Motor neuron (in vitro differentiated cells): ENCODE measurements around the gene AHNAK2. TPM values are rescaled to one million over a fixed set of nuclear protein-coding genes. Genes with fewer than 3 reads are reported as not detected.

Source experiments
- ATAC-seq, 8 experiments: fragments of 200-7000 bp; cut with Tn5 transposase; replicated peaks in 6 of 8; 2 replicates each; pipeline ENCODE4 v1.8.0; 2021; ENCODE audit warnings: mild to moderate bottlenecking in 8 of 8, moderate library complexity in 8 of 8
- H3K27ac ChIP-seq, 2 donors: fragments of 250-450 bp; sonication (Bioruptor Pico); 2 replicates each; pipeline ENCODE4 v1.9.0; 2021; ENCODE audit warnings: antibody characterized with exemption in 2 of 2, mild to moderate bottlenecking in 2 of 2, moderate library complexity in 1 of 2
- H3K4me1 ChIP-seq, 2 donors: fragments of 250-450 bp; sonication (Bioruptor Pico); replicated peaks in 1 of 2; 2 replicates each; pipeline ENCODE4 v1.6.1; 2021; ENCODE audit warnings: antibody characterized with exemption in 2 of 2, mild to moderate bottlenecking in 2 of 2, moderate library complexity in 1 of 2
- H3K4me3 ChIP-seq, 5 donors: fragments of 250-450 bp; sonication (Bioruptor Pico); 2 replicates each; pipeline ENCODE4 v1.9.0; 2021; ENCODE audit warnings: antibody characterized with exemption in 5 of 5, mild to moderate bottlenecking in 5 of 5, moderate library complexity in 4 of 5
- WGBS, 10 experiments: fragments of 450-650 bp; shearing (Covaris generic); methylation state at CpG; one replicate each; pipeline ENCODE4 v1.0.0; 2022; 5-methylcytosine and 5-hydroxymethylcytosine counted together
- in situ Hi-C, 9 experiments: fragments of 400-800 bp; cut with MboI; loops; one replicate each; pipeline ENCODE4 v1.15.0; 2021; ENCODE audit warnings: low sequenced_read_pairs in 9 of 9, low pct_unique_long_range_greater_than_20kb in 2 of 9; ENCODE audit not compliant: unreplicated experiment in 9 of 9
- total RNA-seq, 8 experiments: library from RNA; unstranded; fragments of 300-600 nt; gene quantifications; 2 replicates each; pipeline versions ENCODE4 v1.2.3 to v1.2.4, GENCODE V29; 2022

The AHNAK2 gene
- total RNA-seq, 8 experiments from 2014 or later, result 1.1 to 34.2 (median 1.5) TPM

DNA sequence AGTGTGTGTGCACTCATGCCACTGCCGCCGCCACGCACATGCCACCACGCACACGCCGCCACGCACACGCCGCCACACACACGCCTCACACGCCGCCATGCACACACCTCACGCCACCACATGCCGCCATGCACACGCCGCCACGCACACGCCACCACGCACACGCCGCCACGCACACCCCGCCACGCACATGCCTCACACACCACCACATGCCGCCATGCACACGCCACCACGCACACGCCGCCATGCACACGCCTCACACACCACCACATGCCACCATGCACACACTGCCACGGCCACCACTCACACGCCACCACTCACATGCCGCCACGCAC, 13.7 kb upstream of the AHNAK2 start:
- no peak for ATAC-seq
- Histone ChIP-seq H3K27ac (no peak overlapping the region), H3K4me3 (no peak overlapping the region), H3K4me1 (peaks cover 4 to 9% of the 10 kb centered on the region in 2 donors)
- in situ Hi-C loops, result no loop called here
- WGBS, 10 experiments, result 90% methylated on average over 2 of the region's 34 CpGs; no CpG with 5 or more reads in 9 of the 10 experiments

DNA sequence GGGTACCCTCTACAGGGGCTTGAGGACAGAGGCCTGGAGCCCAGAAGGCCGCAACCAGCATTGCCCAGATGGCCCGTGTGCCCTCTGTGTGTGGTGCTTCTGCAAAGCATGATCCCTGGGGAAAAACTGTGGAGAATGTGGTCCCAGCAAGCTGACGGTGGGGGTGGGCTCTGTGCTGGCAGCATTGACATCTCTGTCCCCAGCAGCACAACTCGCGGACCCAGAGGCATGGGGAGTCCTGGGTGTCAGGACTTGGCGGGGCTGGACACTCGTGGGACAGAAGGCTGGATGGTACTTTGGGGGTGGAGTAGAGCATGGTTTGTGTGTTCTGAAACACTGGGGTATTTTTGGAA, 11.8 kb upstream of the AHNAK2 start:
- 70 to 91% (median 83%) methylated on average over 2 to 4 of the region's 7 CpGs; no CpG with 5 or more reads in 6 of the 10 experiments for WGBS, 10 experiments
- ATAC-seq, result no peak
- in situ Hi-C loops, result no loop called here
- Histone ChIP-seq H3K27ac (no peak overlapping the region), H3K4me3 (no peak overlapping the region), H3K4me1 (peaks cover 13 to 14% of the 10 kb centered on the region in 2 donors)

DNA sequence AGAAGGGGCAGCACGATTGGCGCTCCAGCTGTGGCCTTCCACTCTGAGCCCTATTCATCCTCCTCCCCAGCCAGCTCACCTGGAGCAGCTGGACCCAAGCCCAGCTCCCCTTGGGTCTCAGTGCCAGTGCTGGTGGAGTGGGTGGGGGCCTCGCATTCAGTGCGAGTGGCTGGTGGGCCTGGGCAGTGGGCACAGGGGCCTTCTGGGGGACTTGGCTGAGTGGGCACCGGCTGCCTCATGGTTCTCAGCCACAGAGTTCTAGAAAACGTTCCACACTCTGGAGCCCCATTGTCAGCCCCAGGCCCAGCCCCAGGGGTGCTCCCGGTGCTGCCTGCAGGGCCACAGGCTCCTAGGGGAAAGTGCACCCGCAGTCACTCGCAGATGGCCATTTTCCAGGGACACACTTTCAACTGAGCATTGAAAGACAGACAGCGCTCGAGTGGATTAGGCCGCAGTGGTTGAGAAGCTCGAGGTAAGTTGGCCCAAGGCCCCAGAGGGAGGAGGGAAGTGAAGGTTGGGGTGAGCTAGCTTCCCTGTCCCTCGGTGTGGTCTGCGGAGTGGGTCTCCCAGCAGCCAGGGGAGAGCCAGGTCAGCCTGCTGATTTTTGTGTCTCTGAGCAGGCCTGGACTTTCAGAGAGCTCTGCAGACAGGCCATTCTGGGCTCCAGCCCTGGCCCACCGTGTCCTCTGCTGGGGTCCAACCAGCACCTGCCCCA, 11.2 kb upstream of the AHNAK2 start:
- 70 to 100% (median 93%) methylated on average over 1 to 7 of the region's 16 CpGs; no CpG with 5 or more reads in 6 of the 10 experiments for WGBS, 10 experiments
- no peak overlapping the region for H3K4me3 ChIP-seq
- in situ Hi-C loops, result no loop called here
- no peak for ATAC-seq
- H3K27ac ChIP-seq, result no peak overlapping the region
- H3K4me1 ChIP-seq, result peaks cover 14% of the 10 kb centered on the region in 2 donors

DNA sequence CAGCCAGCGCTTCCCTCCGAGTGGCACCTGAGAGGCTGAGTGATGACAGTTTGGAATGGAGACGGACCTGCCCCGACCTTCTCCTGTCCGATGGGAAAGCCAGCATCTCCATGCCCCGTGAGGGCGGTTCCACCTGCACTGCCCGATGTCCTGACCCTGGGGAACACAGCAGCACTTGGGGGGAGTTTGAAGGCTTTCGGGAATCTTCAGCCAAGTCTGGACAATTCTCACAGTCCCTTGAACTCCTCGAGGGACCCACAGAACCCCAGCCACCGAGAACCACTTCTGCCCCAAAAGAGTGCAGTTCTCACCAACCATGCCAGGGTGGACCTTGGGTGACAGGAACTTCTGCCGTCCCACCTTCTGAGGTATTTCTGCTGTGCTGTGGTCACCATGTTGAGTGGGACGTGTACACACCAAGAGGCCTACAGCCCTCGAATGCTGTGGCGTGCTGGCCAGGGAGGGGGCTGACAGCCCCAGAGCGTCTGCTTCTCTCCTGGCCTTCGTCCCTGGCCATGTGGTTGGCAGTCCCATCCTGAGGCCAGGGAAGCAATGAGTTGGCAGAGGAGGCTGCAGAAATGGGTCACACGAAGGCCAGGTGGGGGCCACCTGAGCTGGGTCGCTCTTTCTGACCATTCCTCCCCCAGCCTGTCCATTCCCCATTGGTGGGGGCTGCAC, 8.5 kb upstream of the AHNAK2 start:
- H3K4me3 ChIP-seq, result peak overlapping the region; percentile 65 to 90 (median 79)
- H3K4me1 ChIP-seq, result peaks cover 14% of the 10 kb centered on the region in 2 donors
- H3K27ac ChIP-seq, result no peak overlapping the region
- no peak for ATAC-seq
- 20 to 100% (median 80%) methylated on average over 1 to 7 of the region's 19 CpGs; no CpG with 5 or more reads in 3 of the 10 experiments for WGBS, 10 experiments
- in situ Hi-C loops, result no loop called here

DNA sequence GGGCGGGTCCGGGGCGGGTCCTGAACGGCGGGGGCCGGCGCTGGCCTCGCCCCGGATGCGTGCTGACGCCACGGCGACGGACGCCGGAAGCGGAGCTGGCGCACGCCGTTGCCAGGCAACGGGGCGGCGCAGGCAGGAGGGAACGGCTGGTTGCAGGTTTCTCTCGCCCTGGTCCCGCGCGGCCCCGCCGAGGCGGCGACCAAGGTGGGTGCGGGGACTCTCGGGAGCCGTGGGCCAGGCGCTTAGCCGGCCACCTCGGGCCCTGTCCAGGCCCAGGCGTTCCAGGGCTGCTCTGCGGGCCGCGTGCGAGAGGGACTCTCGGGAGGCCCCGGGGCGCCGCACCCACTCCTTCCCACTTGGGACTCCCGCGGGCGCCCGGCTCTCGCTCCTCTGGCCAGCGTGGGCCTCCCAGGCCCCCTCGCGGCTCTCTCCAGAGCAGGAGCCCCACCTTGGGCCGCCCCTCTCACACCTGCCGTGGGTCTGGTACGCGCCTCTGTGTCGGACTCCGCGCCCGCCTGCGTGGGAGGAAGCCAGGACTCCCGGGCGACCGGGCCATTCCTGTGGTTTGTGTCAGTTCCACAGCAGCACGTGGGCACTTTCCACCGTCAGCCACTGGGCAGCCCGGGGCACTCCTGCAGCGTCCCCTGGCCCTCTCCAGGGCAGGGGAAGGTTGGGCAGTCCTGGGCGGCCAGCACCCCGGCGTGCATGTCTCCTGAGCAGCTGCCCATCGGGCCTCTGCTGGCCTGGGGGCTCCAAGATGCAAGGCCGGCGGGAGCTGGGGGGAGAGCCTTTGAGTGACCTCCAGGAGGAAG, 7.7 kb upstream of the AHNAK2 start, which contains the start of gene CLBA1:
Gene CLBA1 (plus strand): TSS at position 114 of the 812 bp plus-strand sequence. CDS start 644 bp downstream, at position 758.
- in situ Hi-C loops, result no loop called here
- ATAC-seq, result peak; percentile 89 to 97 (median 93)
- peak within 1 kb of the TSS; percentile 64 to 73 for H3K27ac ChIP-seq
- peaks cover 14% of the 10 kb centered on the region in 2 donors for H3K4me1 ChIP-seq
- WGBS, 10 experiments, result 0 to 35% (median 3%) methylated on average over 1 to 4 of the region's 77 CpGs; no CpG with 5 or more reads in 4 of the 10 experiments
- peak within 1 kb of the TSS; percentile 65 to 90 (median 79) for H3K4me3 ChIP-seq

DNA sequence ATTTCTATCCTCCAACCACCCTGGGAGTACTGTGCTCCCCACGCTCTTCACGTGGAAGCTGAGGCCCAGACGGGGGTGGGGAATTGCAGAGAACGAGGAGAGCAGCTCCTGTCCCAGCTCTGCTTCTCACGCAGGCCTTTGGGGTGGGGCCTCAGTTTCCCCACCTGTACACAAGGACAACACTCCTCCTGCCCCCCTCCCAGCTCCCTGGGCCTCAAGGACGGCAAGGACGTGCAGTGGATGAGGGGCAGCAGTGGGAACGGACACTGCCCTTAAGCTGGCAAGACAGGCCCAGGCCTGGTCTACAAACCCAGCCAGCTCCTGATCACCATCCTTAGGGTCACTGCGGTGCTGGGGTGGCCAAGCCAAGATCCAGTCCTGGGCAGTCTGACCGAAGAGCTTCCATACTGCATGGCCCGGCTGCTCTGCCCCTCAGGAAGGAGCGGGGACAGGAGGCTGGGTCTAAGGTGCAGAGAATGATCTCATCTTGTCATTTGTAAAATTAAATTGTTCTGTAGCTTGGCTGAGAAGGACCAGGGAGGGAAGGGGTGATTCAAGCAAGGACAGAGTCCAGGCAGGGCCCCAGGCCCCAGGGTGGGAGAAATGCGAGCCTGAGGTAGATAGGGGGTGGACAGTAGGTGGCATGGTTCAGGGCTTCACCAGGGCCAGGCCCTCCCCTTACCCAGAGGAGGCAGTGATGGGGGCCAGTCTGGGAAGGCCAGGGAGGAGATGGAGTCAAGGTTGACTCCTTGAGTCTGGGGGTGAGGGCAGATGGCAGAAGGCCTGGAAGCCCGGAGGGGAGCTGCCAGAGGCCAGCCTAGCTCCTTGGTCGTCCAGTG, 6.1 kb upstream of the AHNAK2 start:
- Histone ChIP-seq H3K4me1 (peaks cover 14% of the 10 kb centered on the region in 2 donors), H3K4me3 (no peak overlapping the region), H3K27ac (no peak overlapping the region)
- in situ Hi-C loops, result no loop called here
- ATAC-seq, result peak in 3 of 8 experiments; percentile 12 to 44 (median 37)
- 60 to 100% (median 93%) methylated on average over 1 to 5 of the region's 15 CpGs; no CpG with 5 or more reads in 2 of the 10 experiments for WGBS, 10 experiments

DNA sequence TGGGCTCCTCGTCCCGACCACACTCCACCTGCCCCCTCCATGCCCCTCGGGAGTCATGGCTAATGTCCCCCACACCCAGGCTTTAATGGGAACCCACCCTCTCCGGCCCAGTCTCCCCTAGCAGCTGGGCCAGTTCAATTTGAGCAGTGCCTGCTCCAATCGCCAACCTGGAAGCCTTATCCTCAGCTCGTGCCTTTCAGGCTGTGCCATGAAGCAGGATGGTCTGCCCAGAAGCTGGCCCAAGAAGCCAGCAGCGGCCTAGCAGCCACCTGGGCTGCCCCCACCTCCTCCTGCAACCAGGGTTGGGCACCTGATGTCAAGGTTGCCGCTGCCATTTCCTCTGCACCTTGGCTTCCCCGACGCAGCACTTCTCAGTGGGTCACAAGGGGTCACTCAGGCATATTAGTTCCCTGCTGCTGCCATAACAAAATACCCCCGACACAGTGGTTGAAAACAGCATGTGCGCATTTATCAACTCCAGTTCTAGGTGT, 5.1 kb upstream of the AHNAK2 start:
- in situ Hi-C loops, result no loop called here
- 68 to 100% (median 80%) methylated on average over 1 to 3 of the region's 12 CpGs; no CpG with 5 or more reads in 5 of the 10 experiments for WGBS, 10 experiments

DNA sequence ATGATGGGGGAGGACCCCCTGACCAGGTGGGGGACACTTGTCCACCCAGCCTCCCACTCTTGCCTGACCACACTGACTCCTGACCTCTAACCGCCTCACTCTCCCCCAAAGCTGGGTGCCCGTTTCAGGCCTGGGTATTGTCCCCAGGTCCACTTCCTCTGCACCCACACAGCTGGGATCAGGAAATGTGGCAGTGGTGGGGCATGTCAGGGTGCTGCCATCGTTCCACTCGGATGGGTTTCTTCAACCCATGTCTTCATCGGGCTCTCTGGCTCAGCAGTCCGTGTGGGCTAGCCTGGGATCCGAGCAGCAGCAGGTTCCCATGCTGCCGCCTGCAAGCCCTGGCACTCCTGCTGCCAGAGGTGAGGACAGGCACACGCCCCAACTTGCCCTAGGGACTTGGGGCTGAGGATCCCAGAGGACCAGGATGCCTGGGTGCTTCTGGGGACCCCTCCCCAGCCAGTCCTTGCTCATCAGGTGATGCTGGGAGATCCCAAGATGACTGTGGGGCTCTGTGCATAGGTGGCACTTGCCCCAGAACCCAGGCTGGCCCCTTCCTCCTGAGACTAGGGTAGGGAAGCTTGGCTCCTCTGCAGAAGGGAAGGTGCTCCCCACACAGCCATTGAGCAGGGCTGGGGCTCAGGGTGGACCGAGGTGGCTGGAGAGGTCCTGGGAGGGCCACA, 4.5 kb upstream of the AHNAK2 start:
- in situ Hi-C loops, result no loop called here
- ATAC-seq, result no peak
- no peak overlapping the region for H3K4me3 ChIP-seq
- H3K4me1 ChIP-seq, result peaks cover 10 to 14% of the 10 kb centered on the region in 2 donors
- 60 to 73% (median 66%) methylated on average over 1 to 5 of the region's 10 CpGs; no CpG with 5 or more reads in 6 of the 10 experiments for WGBS, 10 experiments
- H3K27ac ChIP-seq, result no peak overlapping the region

More for the DNA sequence above, 5.1 kb upstream of the AHNAK2 start:
- peaks cover 14% of the 10 kb centered on the region in 2 donors for H3K4me1 ChIP-seq
- no peak for ATAC-seq
- H3K4me3 ChIP-seq, result no peak overlapping the region
- no peak overlapping the region for H3K27ac ChIP-seq

DNA sequence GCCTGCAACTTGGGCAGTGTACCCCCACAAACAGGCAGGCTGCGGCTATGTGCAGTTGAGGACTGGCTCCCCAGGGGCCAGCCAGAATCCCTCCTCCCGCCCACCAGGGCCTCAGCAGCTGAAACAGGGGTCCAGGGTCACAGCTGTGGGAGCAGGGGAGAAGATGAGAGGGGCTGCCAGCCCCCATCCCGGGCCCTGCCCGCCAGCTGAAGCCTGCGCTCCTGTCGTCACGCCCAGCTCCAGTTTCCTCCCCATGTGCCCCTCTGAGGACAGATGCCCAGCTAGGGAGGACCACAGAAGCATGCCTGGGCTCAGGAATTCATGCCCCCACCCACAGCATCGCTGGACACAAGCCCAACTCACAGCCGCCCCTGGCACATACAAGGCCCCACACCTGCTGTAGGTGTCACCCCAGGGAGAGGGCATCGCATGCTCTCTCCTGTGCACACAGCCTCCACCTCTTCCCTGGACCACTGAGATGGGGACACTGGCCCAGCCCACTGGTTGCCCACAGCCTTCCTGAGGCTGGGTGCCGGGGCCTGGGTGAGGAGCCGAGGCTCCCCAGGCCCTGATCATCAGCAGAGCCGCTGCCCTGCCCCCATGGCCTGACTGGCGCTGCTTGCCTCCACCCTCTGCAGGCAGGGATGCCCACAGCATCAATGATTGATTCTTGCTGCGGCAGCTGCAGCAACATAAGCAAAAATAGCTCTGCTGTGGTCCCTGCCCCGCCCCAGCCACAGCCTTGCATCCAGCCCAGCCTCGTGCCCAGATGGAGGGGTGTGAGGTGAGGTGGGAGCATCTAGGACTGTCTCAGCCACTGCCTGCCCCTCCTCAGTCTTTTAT, 3.7 kb upstream of the AHNAK2 start:
- no peak for ATAC-seq
- in situ Hi-C loops, result no loop called here
- H3K4me3 ChIP-seq, result no peak overlapping the region
- no peak overlapping the region for H3K27ac ChIP-seq
- peaks cover 14 to 18% of the 10 kb centered on the region in 2 donors for H3K4me1 ChIP-seq
- 31 to 81% (median 56%) methylated on average over 1 to 3 of the region's 17 CpGs; no CpG with 5 or more reads in 6 of the 10 experiments for WGBS, 10 experiments

DNA sequence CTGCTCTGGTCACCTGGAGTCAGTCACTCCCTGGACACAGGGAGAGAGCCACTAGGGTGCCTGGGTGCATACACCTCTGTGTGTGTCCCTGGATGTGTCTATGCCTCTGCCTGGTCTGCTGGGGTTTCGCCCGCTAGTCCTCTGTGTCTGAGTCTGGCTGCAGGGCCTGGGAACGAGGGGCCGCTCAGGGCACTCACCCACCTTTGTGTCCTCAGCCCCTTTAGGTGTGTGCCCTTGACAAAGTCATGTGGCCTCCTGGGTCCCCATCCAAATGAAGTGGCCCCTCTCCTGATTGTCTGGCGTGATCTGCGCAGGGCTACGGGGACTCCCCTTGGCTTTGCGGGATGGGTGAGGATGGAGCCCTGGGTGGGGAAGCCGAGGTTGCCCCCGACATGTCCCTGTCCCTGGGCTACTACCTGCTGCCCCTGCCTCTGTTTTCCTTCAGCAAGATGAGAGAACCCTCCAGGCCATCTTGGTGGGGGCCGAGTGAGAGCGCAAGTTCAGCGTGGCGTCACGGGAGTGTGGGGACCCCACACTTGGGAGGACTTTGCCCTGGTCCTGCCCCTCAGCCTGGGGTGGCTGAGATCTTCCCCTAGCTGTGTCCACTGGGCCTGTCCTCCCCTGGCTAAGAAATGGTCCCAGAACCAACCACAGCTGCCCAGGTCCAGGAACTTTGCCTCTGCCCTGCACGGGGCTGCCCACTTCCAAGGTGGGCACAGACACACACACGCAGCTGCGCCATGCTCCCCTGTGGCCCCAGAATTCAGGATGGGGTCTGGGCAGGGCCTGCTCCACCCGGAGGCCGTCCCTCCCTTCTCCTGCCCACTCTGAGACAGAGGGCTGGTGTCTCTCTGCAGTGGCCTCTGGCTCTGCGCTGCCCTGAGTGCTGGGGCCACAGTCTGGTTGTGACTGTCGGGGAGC, 2.7 kb upstream of the AHNAK2 start:
- H3K4me1 ChIP-seq, result peaks cover 12 to 17% of the 10 kb centered on the region in 2 donors
- no peak overlapping the region for H3K27ac ChIP-seq
- 42 to 100% (median 100%) methylated on average over 1 to 3 of the region's 22 CpGs; no CpG with 5 or more reads in 5 of the 10 experiments for WGBS, 10 experiments
- in situ Hi-C loops, result no loop called here
- no peak overlapping the region for H3K4me3 ChIP-seq
- ATAC-seq, result no peak
